Peyer's patch (tissue), 4 donors: ENCODE results near the gene RNF14. TPM values are rescaled to one million over a fixed set of nuclear protein-coding genes. Genes with fewer than 3 reads are reported as not detected.
A peak's percentile ranks its signal among the peaks of the same experiment; 100 is the strongest.

Experiments used
- DNase-seq, 3 donors: peaks; one replicate each; pipeline ENCODE4 v3.0.0-alpha.2; 2017 to 2019
- H3K27ac ChIP-seq, 4 donors: fragments of 200-600 bp; sonication (generic); one replicate each; pipeline ENCODE4 v1.5.1; 2016 to 2019
- H3K27me3 ChIP-seq, 2 donors: fragments of 200-600 bp; sonication (generic); one replicate each; pipeline ENCODE4 v1.5.1; 2019
- H3K36me3 ChIP-seq, 3 donors: fragments of 200-600 bp; sonication (generic); one replicate each; pipeline ENCODE4 v1.5.1; 2016 to 2019
- H3K4me1 ChIP-seq, 4 donors: fragments of 200-600 bp; sonication (generic); one replicate each; pipeline ENCODE4 v1.5.1; 2016 to 2019
- H3K4me3 ChIP-seq, 4 donors: fragments of 200-600 bp; sonication (generic); 1 replicate in 3 of 4; 2 replicates in 1 of 4; pipeline ENCODE4 v1.5.1; 2016 to 2019; ENCODE audit warnings: mild to moderate bottlenecking in 1 of 4
- H3K9me3 ChIP-seq, 4 donors: fragments of 200-600 bp; sonication (generic); one replicate each; pipeline ENCODE4 v1.5.1; 2016 to 2019; ENCODE audit warnings: mild to moderate bottlenecking in 1 of 4
- POLR2A ChIP-seq, 2 donors: fragments of 450-650 bp; IDR thresholded peaks; one replicate each; pipeline ENCODE4 v1.5.1; 2017; ENCODE audit warnings: antibody characterized with exemption in 2 of 2, mild to moderate bottlenecking in 2 of 2, moderate library complexity in 2 of 2
- total RNA-seq, 4 donors: library from RNA; depleted of rRNA; stranded (reverse); fragments of >200 nt; gene quantifications; one replicate each; pipeline ENCODE4 v1.1.0, GENCODE V29; 2016
- TF ChIP-seq, protein P1 (sequence below), 6 experiments: fragments of 450-650 bp in 4 of 6; fragments of 200-600 bp in 2 of 6; sonication (generic) in 1 of 6; IDR thresholded peaks; one replicate each; pipeline ENCODE4 v1.5.1; 2017 to 2019; ENCODE audit warnings: antibody characterized with exemption in 6 of 6, mild to moderate bottlenecking in 3 of 6, moderate library complexity in 1 of 6

The RNF14 gene
- total RNA-seq, 4 donors from 2014 or later: 20.6 to 37.8 (median 34.6) TPM

DNA sequence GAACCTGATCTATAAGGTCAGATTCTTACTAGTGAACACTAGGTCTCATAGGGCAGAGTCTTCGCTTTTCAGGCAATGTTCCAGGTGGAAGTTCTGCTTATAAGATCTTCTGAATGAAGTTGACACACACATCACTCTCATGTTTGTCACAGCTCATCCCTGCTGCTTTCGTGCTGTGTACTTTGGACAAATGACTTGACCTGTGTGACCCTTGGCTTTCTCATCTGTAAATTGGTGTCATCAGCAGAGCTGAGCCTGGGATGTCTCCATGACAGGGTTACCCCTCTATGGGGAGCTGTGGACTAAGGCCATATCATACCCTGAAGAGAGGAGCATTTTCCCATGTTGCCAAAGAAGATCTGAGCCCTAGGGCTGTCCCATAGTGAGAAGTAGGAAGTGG is 42.5 kb upstream of the RNF14 start:
- no peak for DNase-seq
- Histone ChIP-seq H3K36me3 (peaks cover 2 to 64% (median 3%) of the 10 kb centered on the region in 3 donors), H3K4me3 (no peak overlapping the region)

DNA sequence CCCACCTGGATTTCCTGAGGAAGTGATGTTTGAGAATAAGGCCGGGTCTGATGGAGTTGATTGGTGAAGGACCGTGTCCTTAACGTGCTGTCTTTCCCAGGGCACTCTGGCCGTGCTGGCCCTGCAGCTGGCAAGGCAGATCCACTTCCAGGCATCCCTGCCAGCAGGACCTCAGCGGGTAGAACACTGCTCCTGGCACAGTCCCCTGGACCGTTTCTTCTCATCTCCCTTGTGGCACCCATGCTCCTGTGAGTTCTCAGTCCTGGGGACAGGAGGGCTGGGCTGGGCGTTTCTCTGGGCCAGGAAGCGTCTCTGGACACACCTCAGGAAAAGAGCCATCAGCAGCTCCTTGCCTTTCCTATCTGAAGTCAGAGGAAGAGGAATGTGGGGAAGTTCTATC is 40.9 kb upstream of the RNF14 start:
- no peaks in the 10 kb centered on the region for H3K9me3 ChIP-seq
- no peak overlapping the region for H3K27ac ChIP-seq
- H3K36me3 ChIP-seq: peaks cover 2 to 78% (median 3%) of the 10 kb centered on the region in 3 donors
- peaks cover 0 to 8% (median 6%) of the 10 kb centered on the region in 4 donors for H3K4me1 ChIP-seq
- no peak overlapping the region for H3K4me3 ChIP-seq
- DNase-seq: no peak
- no peaks in the 10 kb centered on the region for H3K27me3 ChIP-seq
- TF ChIP-seq, protein P1, sequence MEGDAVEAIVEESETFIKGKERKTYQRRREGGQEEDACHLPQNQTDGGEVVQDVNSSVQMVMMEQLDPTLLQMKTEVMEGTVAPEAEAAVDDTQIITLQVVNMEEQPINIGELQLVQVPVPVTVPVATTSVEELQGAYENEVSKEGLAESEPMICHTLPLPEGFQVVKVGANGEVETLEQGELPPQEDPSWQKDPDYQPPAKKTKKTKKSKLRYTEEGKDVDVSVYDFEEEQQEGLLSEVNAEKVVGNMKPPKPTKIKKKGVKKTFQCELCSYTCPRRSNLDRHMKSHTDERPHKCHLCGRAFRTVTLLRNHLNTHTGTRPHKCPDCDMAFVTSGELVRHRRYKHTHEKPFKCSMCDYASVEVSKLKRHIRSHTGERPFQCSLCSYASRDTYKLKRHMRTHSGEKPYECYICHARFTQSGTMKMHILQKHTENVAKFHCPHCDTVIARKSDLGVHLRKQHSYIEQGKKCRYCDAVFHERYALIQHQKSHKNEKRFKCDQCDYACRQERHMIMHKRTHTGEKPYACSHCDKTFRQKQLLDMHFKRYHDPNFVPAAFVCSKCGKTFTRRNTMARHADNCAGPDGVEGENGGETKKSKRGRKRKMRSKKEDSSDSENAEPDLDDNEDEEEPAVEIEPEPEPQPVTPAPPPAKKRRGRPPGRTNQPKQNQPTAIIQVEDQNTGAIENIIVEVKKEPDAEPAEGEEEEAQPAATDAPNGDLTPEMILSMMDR (IDR thresholded peaks at IDR 0.05): no peak
- no peak for TF ChIP-seq POLR2A (IDR thresholded peaks at IDR 0.05)

More for the DNA sequence above, 42.5 kb upstream of the RNF14 start:
- Histone ChIP-seq H3K4me1 (peaks cover 0 to 14% (median 7%) of the 10 kb centered on the region in 4 donors), H3K9me3 (no peaks in the 10 kb centered on the region), H3K27ac (no peak overlapping the region), H3K27me3 (no peaks in the 10 kb centered on the region)
- TF ChIP-seq, protein P1 (IDR thresholded peaks at IDR 0.05): no peak
- TF ChIP-seq POLR2A (IDR thresholded peaks at IDR 0.05): no peak

DNA sequence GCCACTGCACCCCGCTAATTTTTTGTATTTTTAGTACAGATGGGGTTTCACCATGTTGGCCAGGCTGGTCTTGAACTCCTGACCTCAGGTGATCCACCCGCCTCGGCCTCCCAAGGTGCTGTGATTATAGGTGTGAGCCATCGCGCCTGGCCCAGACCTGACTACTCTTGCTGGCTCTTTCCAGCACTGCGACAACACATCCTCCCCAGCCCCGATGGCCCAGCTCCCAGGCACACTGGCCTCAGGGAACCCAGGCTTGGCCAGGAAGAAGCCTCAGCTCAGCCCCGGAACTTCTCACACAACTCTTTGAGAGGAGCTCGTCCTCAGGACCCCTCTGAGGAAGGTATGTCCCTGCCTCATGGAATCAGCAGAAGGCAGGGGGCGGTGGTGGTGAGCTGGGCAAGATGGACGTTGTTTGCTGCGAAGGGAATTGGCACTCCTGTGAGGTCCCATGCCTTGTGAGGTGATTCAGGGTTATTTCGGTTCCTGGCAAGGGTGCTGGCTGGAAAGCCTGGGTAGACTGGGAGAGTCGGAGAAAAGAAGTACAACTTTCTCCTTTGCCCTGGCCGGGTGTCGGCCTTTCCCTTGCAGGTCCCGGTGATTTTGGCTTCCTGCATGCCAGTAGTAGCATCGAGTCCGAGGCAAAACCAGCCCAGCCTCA is 39.4 kb upstream of the RNF14 start:
- TF ChIP-seq, protein P1 (IDR thresholded peaks at IDR 0.05): no peak
- no peak for TF ChIP-seq POLR2A (IDR thresholded peaks at IDR 0.05)
- H3K36me3 ChIP-seq: peaks cover 2 to 93% (median 3%) of the 10 kb centered on the region in 3 donors
- no peak overlapping the region for H3K4me3 ChIP-seq
- no peaks in the 10 kb centered on the region for H3K27me3 ChIP-seq
- H3K27ac ChIP-seq: no peak overlapping the region
- no peak for DNase-seq
- peaks cover 0 to 3% (median 1%) of the 10 kb centered on the region in 4 donors for H3K4me1 ChIP-seq
- H3K9me3 ChIP-seq: no peaks in the 10 kb centered on the region

DNA sequence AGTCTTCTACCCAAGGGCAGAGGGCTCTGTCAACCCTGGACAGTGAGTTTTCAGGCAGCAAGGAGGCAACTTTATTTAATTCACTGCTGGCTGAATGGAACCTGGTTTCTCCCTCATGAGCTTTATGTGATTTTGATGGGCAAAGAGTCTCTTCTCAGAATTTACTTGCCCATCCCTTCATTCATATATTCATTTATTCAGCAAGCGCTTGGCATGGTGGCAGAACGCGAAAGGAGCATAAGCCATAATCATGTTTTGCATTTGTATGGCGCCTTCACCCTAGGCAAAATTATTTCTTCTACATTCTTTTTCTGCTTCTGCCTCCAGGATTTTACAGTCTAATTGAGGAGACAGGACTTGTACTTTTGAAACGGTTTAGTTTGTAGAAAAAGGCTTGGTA is 37.2 kb upstream of the RNF14 start:
- TF ChIP-seq POLR2A (IDR thresholded peaks at IDR 0.05): no peak
- TF ChIP-seq, protein P1 (IDR thresholded peaks at IDR 0.05): no peak
- Histone ChIP-seq H3K27me3 (no peaks in the 10 kb centered on the region), H3K9me3 (no peaks in the 10 kb centered on the region), H3K4me1 (no peaks in the 10 kb centered on the region), H3K27ac (no peak overlapping the region), H3K4me3 (no peak overlapping the region), H3K36me3 (peaks cover 2 to 98% (median 3%) of the 10 kb centered on the region in 3 donors)
- no peak for DNase-seq

DNA sequence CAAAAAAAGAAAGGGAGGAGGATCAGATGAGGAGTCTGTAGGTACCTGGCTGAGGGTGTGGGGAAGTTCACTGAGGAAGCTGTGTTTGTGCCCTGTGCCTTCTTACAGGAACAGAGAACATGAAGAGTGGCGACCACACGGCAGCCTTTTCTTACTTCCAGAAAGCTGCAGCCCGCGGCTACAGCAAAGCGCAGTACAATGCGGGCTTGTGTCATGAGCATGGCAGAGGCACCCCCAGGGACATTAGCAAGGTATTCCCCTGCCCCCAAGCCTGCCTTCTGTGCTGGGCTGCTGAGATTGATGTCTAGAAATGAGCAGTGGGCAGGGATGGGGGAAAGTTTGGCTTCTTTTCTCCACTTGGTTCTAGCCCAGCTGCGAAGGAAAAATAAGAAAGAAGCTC is 35.8 kb upstream of the RNF14 start:
- TF ChIP-seq, protein P1 (IDR thresholded peaks at IDR 0.05): no peak
- no peak for TF ChIP-seq POLR2A (IDR thresholded peaks at IDR 0.05)
- Histone ChIP-seq H3K36me3 (peaks cover 2 to 97% (median 3%) of the 10 kb centered on the region in 3 donors), H3K4me1 (no peaks in the 10 kb centered on the region), H3K27ac (no peak overlapping the region), H3K9me3 (no peaks in the 10 kb centered on the region), H3K4me3 (no peak overlapping the region), H3K27me3 (no peaks in the 10 kb centered on the region)
- peak in 1 of 3 donors; percentile 28 for DNase-seq
